ENCODE data around the gene HLA-DPA1. TPM values are rescaled to one million over a fixed set of nuclear protein-coding genes. Genes with fewer than 3 reads are reported as not detected.

HLA-DPA1 gene
- polyA plus RNA-seq, 1 experiment = 0.10 TPM

- no peak overlapping the region for H3K4me3 ChIP-seq (ENCODE audit: low read depth, low read length)
- DNase-seq (ENCODE audit: low read depth, low spot score) = no peak
- no peak for TF ChIP-seq CTCF (IDR thresholded peaks at IDR 0.05; ENCODE audit: low read depth, low read length)
- no peak overlapping the region for H3K27ac ChIP-seq (ENCODE audit: low read depth, low read length)
- CTCF ChIA-PET = no interaction called here
- H3K9me3 ChIP-seq (ENCODE audit: control insufficient read depth, insufficient read depth, low read length) = no peaks in the 10 kb centered on the region
- peaks cover 42% of the 10 kb centered on the region for H3K27me3 ChIP-seq (ENCODE audit: control insufficient read depth, insufficient read depth, low read length)
- POLR2A ChIA-PET = no interaction called here
Observed at GRCh38 chr6:33078442-33078841, 5.0 kb upstream of the HLA-DPA1 start.

GRCh38 chr6:33077908-33078307 lies 4.5 kb upstream of the HLA-DPA1 start:
- Histone ChIP-seq H3K27ac (ENCODE audit: low read depth, low read length) (no peak overlapping the region), H3K27me3 (ENCODE audit: control insufficient read depth, insufficient read depth, low read length) (peaks cover 46% of the 10 kb centered on the region), H3K9me3 (ENCODE audit: control insufficient read depth, insufficient read depth, low read length) (no peaks in the 10 kb centered on the region), H3K4me3 (ENCODE audit: low read depth, low read length) (no peak overlapping the region)
- POLR2A ChIA-PET = no interaction called here
- CTCF ChIA-PET = interaction anchor here (0.6 kb wide), 1 partner anchor 125 kb away, joined by 3 read pairs; no protein-coding TSS in a partner anchor
- no peak for DNase-seq (ENCODE audit: low read depth, low spot score)
- TF ChIP-seq CTCF (IDR thresholded peaks at IDR 0.05; ENCODE audit: low read depth, low read length) = no peak

- ChIA-PET POLR2A (no interaction called here), CTCF (interaction anchor here (0.9 to 1.4 kb wide), 2 partner anchors 7 to 62 kb away, joined by 3 to 6 read pairs; no protein-coding TSS in a partner anchor)
- H3K27me3 ChIP-seq (ENCODE audit: control insufficient read depth, insufficient read depth, low read length) = peaks cover 45% of the 10 kb centered on the region
- H3K4me3 ChIP-seq (ENCODE audit: low read depth, low read length) = no peak overlapping the region
- no peak for DNase-seq (ENCODE audit: low read depth, low spot score)
- H3K9me3 ChIP-seq (ENCODE audit: control insufficient read depth, insufficient read depth, low read length) = no peaks in the 10 kb centered on the region
- TF ChIP-seq CTCF (IDR thresholded peaks at IDR 0.05; ENCODE audit: low read depth, low read length) = no peak
- no peak overlapping the region for H3K27ac ChIP-seq (ENCODE audit: low read depth, low read length)
Observed at GRCh38 chr6:33076406-33076934, 3.0 kb upstream of the HLA-DPA1 start.

GRCh38 chr6:33075568-33076405 lies 2.3 kb upstream of the HLA-DPA1 start, which contains the start of gene HLA-DPB1:
HLA-DPB1 (plus strand) TSS chr6:33075990; CDS start chr6:33076042, 52 bp downstream.
- Histone ChIP-seq H3K9me3 (ENCODE audit: control insufficient read depth, insufficient read depth, low read length) (no peaks in the 10 kb centered on the region), H3K4me3 (ENCODE audit: low read depth, low read length) (no peak within 1 kb of the TSS), H3K27ac (ENCODE audit: low read depth, low read length) (no peak within 1 kb of the TSS), H3K27me3 (ENCODE audit: control insufficient read depth, insufficient read depth, low read length) (peaks cover 42% of the 10 kb centered on the region)
- CTCF ChIA-PET = interaction anchor here (0.9 to 1.4 kb wide), 2 partner anchors 8 to 61 kb away, joined by 3 to 6 read pairs; no protein-coding TSS in a partner anchor
- no peak for TF ChIP-seq CTCF (IDR thresholded peaks at IDR 0.05; ENCODE audit: low read depth, low read length)
- POLR2A ChIA-PET = no interaction called here
- DNase-seq (ENCODE audit: low read depth, low spot score) = no peak

GRCh38 chr6:33075208-33075567 lies 1.7 kb upstream of the HLA-DPA1 start:
- Histone ChIP-seq H3K27me3 (ENCODE audit: control insufficient read depth, insufficient read depth, low read length) (peaks cover 40% of the 10 kb centered on the region), H3K27ac (ENCODE audit: low read depth, low read length) (no peak overlapping the region), H3K9me3 (ENCODE audit: control insufficient read depth, insufficient read depth, low read length) (no peaks in the 10 kb centered on the region), H3K4me3 (ENCODE audit: low read depth, low read length) (no peak overlapping the region)
- CTCF ChIA-PET = interaction anchor here (0.9 to 1.4 kb wide), 2 partner anchors 9 to 61 kb away, joined by 3 to 6 read pairs; no protein-coding TSS in a partner anchor
- POLR2A ChIA-PET = no interaction called here
- no peak for TF ChIP-seq CTCF (IDR thresholded peaks at IDR 0.05; ENCODE audit: low read depth, low read length)
- DNase-seq (ENCODE audit: low read depth, low spot score) = no peak
